Activated CD8-positive, alpha-beta memory T cell treated with anti-CD3 and anti-CD28 coated beads, Interleukin-2, amount 50 U/mL, for 24 hours (primary cell): ENCODE results near the gene CELA2A.
"Not testable (repeated sequence)": the region's sequence is repeated elsewhere in the genome, so short reads cannot be mapped to it uniquely, and the experiment has no call there.

Experiments
- DNase-seq: peaks from one replicate; pipeline ENCODE4 v3.0.0-alpha.2; 2020; ENCODE audit errors: extremely low read depth

The CELA2A gene

DNA sequence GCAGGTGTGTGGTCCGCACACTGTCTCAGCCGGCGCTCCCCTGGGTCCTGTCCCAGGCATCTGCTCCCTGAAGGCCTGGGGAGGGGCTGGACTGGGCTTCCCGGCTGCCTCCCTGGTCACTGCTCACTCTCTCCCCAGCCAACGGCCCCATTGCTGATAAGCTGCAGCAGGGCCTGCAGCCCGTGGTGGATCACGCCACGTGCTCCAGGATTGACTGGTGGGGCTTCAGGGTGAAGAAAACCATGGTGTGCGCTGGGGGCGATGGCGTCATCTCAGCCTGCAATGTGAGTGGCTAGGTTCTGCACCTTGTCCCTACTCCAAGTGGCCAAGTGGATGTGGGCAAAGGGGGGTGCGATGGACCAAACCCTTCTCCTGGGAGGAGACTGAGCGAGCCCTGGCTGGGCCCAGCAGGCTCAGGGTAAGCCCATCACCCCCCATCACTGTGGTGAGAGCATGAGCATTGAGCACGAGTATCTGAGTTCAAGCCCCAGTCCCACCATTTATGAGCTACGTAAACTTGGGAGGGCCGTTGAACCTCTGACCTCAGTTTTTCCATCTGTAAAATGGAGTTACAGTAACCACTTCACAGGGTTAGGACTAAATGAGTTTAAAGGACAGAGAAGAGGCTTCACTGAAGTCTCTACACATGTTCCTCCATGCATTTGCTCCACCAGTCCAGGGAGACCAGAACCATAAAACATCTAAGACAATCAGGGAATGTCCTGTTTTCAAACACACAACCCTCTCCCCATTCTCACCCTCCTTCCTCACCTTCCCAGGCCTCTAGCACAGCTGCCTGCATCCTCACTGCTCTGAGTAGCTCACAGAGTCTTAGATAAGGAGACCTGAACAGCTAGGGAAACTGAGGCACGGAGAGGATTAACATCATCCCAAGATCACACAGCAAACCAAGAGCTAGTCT, 11.8 kb upstream of the CELA2A start:
- no peak for DNase-seq

DNA sequence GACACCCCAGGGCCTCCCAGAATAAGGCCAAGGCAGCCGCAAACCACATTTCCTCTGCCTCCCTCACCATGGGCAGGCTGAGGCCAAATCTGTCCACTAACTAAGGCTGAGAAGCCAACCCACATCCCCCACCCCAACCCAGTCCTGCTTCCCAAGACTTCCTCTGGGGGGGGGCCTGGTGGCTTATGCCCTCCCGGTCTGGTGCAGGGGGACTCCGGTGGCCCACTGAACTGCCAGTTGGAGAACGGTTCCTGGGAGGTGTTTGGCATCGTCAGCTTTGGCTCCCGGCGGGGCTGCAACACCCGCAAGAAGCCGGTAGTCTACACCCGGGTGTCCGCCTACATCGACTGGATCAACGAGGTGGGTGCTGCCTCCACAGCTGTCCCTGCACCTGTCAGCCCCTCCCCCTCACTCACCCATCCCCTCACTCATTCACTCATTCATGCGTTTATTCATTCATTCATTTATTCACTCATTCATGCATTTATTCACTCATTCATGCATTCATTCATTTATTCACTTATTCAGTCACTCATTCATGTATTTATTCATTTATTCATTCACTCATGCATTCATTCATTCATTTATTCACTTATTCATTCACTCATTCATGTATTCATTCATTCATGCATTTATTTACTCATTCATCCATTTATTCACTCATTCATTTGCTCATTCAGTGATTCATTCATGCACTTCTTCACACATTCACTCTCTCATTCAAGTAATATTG, 11.0 kb upstream of the CELA2A start:
- no peak for DNase-seq

DNA sequence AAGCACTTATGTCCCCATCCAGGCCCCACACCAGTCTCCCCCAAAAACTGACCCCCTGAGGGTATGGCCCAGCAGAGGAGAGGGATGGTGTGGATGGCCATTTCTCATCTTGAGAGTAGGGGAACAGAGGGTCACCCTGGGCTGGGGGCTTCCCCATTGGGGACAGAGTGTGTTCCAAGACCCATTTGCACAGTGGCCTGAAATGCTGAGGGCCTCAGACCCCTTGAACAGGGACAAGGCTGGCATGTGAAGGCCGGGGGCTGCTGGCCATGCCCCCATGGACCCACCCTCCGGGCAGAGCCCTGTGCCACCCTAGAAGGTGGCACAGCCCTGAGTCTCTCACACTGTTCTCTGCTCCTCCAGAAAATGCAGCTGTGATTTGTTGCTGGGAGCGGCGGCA, 10.3 kb upstream of the CELA2A start:
- no peak for DNase-seq

DNA sequence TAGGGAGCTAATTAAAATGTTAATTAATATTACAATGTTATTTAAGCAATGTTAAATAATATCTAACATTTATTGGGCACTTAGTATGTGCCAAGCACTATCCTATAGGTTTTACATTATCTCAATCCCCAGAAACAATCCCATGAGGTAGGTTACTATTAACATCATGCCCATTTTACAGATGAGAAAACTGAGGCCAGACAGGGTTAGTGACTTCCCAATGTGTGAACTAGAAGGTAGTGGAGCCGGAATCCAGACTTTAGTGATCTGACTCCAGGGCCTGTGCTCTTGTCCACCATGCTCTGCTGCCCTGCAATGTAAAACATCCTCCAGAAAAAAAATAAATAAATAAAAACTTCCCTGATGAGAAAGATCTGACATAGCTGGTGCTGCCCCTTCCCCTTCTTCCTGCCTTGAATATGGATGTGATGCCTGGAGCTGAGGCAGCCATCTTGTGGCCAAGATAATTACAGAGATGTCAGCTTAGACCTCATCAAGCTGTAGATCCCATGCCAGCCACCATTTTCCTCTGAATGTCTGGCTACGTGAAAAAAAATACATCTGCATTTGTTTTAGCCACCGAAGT, 7.6 kb upstream of the CELA2A start:
- DNase-seq: no peak

DNA sequence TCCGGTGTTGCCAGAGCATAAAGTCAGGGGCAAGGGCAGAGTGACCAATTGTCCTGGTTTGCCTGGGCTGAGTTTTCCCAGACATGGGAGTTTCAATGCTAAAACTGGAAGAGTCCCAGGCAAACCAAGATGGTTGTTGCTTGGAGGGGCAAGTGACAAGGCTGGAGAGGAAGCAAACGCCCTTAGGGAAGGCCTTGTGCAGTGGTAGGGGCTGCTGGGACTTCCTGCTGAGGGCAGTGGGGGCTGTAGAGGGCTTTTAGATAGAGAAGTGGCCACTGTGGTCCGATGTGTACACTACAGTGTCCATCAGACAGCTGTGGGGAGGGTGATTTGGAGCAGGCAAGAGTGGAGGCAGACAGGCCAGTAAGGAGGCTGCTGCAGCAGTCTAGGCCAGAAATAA, 7.0 kb upstream of the CELA2A start:
- DNase-seq: no peak

DNA sequence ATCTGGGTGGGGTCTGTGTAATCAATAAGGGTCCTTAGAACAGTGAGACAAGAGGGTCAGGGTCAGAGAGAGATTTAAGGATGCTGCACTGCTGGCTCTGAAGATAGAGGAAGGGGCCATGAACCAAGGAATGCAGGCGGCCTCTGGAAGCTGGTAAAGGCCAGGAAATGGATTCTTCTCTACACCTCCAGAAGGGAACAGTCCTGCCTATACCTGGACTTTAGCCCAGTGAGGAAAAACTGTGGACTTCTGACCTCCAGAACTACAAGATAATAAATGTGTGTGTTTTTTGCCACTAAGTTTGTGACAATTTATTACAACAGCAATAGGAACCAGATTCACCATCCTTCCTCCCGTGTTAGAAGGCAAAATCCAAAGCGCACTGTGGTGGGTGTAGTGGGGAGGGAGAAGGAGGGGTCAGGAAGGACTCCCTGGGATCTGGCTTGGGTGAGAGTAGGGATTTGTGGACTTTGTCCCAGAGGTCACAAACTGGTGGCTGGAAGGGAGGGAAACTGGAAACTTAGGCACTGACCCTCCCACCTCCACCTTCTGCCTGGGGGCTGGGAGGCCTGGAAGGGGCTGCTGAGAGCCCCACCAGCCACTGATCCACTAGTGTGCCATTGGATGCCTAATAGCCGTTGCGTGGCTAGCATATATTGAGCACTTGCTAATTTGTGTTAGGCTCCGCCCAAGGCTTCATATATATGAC, 5.4 kb upstream of the CELA2A start:
- no peak for DNase-seq

DNA sequence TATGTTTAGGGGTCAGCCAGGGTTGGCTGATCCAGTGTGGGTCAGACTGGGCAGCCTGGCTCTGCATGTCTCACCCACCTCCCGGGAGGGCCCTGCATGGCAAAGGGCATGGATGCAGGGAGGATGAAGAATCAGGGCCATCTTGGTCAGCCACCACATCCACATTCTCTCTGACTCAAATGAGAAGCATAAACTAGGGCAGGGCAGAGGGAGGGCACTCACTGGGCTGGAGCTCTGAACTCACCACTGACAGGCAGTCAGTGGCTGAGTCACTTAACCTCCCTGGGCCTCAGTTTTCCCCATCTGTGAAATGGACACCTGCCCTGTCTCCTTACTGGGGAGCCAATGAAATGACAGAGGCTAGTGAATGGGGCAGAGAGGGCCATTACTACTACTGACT, 4.3 kb upstream of the CELA2A start:
- no peak for DNase-seq

DNA sequence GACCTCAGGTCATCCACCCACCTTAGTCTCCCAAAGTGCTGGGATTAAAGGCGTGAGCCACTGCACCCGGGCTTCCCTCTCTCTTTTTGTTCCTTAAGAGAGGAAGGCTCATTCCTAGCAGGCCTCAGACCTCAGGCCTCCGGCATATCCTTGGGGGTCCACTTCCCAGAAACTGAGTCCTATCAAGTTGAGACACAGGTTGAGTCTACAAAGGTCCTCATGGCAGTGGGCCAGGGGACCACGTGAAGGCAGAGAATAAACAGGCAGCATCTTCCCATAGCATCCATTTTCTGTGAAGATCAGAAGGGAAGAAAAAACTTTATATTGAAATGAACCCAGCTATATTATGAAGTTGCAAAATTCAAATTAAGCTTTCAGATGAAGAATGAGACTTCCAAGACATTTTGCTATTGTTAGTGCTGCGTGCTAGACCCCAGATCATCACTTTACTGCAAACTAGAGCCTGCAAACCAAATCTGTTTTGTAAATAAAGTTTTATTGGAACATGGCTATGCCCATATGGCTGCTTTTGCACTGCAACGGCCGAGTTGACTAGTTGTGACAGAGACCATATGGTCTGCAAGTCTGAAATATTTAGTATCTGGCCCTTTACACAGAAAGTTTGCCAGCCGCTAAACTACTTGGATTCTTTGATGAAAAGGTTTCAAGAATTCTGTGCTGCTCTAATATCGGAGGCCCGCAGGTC, 3.5 kb upstream of the CELA2A start:
- no peak for DNase-seq

DNA sequence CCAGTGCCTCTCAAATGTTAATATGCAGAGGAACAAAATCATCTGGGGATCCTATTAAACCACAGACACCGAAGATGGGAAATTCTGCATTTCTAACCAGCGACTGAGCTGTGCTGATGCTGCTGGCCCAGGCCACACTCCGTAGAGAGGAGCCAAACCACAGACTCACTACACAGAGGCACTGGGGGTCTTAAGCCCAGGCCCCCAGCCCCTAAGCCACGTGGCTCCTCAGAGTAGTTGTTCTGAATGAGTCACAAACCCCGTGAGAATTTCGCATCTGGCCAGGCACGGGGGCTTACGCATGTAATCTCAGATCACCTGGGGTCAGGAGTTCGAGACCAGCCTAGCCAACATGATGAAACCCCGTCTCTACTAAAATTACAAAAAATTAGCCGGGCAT, 2.8 kb upstream of the CELA2A start:
- DNase-seq: no peak

DNA sequence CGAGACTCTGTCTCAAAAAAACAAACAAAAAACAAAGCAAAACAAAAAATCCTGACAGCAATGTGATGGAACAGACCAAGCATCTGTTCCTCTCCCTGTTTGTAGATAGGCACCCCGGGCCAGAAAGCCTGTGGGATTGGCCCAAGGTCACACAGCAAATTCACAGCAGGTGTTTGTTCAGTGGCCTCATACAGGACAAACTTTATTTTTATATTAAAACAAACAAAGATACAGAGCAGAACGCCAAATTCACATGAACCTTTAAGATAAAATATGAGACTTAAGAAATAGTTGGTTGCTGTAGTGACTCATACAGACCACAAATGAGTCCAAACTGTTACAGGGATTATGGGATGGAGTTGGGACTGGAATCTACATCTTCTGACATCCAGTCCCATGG, 2.3 kb upstream of the CELA2A start:
- DNase-seq: no peak

DNA sequence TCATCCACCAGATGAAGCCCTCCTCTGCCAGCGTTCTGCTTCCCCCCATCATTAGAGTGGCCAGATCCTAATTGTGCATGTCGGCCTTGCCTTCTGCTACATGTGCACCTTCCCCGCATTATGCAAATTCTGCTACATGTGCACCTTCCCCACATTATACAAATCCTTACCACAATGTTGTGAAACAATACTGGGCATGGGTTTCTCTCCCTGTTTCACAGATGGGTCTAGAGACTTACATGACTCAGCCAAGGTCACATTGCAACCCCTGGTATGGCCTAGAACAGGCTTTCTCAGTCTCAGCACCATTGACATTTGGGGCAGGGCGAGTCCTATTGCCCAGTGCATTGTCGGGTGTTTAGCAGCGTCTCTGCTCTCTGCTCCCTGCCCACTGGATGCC, 1.0 kb upstream of the CELA2A start:
- DNase-seq: no peak

DNA sequence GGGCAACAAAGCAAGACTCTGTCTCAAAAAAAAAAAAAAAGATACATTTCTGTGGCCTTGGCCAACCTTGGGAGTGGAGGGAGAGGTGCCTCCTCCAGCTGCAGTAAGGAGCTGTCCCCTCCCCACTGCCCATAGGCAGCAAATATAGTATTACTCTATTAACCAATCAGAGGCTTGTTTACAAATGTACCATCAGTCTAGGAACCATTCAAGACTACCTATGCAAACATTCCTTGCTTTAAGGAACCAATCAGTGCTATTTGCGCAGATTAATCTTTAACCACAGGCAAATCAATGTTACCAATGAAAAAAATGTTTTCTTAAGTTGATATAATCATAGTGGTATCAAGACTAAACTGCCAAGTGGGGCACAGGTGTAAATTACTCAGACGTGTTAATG, 1.1 kb downstream of the CELA2A start:
- no peak for DNase-seq

DNA sequence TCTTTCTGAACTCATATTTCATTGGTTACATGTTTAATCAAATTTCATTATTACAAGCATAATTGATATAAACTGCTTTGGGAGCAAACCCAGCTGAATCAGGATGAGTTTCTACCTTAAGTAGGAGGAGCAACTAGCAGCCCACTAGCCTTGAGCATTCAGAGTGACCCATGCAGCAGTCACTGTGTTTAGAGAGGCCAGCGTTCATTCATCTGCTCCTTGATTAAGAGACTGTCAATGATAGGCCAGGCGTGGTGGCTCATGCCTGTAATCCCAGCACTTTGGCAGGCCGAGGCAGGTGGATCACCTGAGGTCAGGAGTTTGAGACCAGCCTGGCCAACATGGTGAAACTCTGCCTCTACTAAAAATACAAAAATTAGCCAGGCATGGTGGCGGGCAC, 1.9 kb downstream of the CELA2A start:
- DNase-seq: not testable (repeated sequence)

DNA sequence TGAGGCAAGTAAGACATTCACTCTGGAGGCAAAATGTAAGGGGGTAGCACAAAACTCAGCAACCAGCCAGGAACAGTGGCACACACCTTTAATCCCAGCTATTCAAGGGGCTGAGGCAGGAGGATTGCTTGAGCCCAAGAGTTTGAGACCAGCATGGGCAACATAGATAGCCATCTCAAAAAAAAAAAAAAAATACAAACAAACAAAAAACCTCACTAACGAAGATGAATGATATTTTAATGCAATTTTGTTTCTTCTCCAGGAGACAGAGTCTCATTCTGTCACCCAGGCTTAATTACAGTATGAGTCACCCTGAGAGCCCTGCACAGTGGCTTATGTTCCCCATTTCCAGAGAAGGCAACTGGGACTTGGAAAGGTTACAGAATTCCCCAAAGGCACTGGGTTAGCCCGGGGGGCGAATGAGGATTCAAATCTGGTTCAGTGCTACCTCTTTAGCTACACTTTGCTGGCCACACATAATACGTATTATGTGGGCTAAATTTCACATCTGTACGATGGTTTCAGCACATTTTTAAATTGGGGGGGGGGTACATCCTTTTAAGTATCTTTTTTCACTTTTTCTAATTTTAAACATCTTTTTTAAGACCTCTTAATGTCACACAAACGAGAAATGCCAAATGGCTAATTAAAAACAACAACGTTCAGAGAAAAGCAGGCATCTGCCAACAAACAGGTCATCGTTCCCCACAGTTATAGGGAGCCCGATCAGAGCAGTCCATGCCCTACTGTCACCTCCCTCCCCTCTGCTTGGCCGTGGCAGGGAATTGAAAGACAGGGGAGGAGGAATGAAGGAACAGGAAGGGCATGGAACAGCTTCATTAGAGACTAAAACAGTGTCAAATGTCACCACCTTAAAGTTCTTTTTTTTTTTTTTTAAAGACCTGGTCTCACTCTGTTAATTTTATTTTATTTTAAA, 3.5 kb downstream of the CELA2A start:
- no peak for DNase-seq

DNA sequence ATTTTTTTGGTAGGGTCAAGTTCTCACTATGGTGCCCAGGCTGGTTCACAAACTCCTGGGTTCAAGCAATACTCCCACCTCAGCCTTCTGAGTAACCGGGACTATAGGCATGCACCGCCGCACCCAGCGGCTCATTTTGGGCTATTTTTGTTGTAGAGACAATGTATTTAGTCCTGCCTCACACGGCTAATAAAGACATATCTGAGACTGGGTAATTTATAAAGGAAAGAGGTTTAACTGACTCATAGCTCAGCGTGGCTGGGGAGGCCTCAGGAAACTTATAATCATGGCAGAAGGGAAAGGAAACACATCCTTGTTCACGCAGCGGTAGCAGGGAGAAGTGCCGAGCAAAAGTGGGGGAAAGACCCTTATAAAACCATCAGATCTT, 4.2 kb downstream of the CELA2A start:
- no peak for DNase-seq

DNA sequence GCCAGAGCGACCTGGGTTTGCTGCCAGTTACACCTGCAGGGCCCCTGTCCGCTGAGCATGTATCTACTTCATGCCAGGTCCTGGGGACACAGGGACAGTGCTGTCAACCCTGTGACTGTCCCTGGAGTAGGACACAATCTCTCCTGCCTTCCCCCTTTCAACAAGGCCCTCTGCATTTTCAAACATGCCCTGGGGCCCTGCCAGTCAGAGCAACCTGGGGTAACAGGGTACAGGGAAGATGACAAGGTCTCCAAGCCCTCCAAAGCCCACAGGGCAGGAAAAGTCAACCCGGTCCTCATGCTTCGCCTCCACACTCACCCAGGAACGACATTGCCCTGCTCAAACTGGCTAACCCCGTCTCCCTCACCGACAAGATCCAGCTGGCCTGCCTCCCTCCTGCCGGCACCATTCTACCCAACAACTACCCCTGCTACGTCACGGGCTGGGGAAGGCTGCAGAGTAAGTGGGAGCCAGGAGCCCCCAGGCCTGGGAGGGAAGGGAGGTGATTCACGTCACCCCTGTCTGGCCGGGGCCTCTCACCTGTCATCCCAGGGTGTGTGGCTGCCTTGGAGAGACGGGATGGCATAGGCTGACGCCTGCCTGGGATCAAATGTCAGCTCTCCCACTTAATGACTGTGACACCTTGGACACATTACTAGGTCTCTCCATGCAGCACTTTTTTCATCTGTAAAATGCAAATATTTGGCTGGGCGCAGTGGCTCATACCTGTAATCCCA, 6.7 kb downstream of the CELA2A start:
- DNase-seq: not testable (repeated sequence)

DNA sequence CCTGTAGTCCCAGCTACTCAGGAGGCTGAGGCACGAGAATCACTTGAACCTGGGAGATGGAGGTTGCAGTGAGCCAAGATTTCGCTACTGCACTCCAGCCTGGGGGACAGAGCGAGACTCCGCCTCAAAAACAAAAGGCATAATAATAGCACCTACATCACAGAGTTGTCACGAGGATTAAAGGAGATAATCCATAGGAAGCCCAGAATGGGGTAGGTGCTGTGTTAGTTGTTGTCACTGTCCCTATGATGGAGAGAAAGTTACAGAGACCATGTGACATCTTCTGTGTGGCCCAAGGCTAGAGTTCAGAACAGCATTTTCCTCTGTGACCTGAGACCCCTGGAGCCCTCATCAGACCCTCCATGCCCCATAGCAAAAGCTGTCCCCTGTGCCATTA, 7.4 kb downstream of the CELA2A start:
- DNase-seq: not testable (repeated sequence)

DNA sequence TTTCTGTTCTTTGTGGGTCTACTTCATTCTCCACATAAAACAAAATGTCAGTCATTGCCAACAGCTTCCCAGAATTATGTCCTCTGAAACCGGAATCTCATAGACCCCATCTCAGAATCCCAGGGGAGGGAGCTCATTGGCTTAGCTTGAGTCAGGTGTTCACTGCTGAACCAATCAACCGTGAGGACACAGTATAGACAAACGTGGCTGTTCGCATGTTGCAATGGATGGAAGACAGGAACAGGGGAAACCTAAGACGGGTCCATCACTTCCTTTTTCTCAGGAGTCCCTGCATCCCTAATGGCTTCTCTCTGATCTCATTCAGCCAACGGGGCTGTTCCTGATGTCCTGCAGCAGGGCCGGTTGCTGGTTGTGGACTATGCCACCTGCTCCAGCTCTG, 9.1 kb downstream of the CELA2A start:
- DNase-seq: no peak

DNA sequence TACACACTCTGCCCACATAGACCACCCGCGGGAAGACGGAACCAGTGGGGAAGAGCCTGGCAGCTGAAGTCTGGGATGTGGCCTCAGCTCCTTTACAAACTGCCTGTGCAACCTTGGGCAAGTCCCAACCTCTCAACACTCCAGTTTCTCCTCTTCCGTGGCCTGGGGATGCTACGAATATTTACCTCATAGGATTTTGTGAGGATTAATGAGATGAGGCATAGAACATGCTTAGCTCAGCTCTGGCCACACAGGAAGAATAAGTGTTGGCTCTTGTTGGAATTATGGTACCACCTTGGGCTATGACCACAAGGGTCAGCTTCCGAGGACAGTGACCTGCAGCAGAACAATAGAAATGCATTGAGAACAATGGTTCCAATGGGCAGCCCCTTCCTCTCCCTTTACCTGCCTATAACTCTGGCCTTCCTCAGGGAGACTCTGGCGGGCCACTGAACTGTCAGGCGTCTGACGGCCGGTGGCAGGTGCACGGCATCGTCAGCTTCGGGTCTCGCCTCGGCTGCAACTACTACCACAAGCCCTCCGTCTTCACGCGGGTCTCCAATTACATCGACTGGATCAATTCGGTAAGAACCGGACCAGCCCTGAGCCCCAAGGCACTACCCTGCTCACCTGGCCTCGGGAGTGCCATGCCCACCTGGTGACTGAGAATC, 10.6 kb downstream of the CELA2A start:
- DNase-seq: not testable (repeated sequence)
